GM21526 (cell line): Measurements from ENCODE around the gene PIGM.

Source experiments
- ATAC-seq: cut with Tn5 transposase; IDR thresholded peaks from one replicate; pipeline ENCODE4 v1.9.1; 2021; ENCODE audit warnings: moderate library complexity; ENCODE audit not compliant: unreplicated experiment, low FRiP score

PIGM gene

GRCh38 chr1:159992161-159992560 is 39.6 kb downstream of the PIGM start:
- no peak for ATAC-seq

GRCh38 chr1:159991513-159991912 is 40.3 kb downstream of the PIGM start:
- ATAC-seq: no peak

- no peak for ATAC-seq
Observed at GRCh38 chr1:159990005-159990404, 41.8 kb downstream of the PIGM start.

- no peak for ATAC-seq
Observed at GRCh38 chr1:159989581-159989980, 42.2 kb downstream of the PIGM start.

- no peak for ATAC-seq
Observed at GRCh38 chr1:159988006-159988405, 43.8 kb downstream of the PIGM start.

- no peak for ATAC-seq
Observed at GRCh38 chr1:159987186-159987585, 44.6 kb downstream of the PIGM start.

GRCh38 chr1:159986531-159986930 is 45.3 kb downstream of the PIGM start:
- no peak for ATAC-seq

GRCh38 chr1:159986093-159986492 is 45.7 kb downstream of the PIGM start:
- no peak for ATAC-seq

GRCh38 chr1:159985473-159985872 is 46.3 kb downstream of the PIGM start:
- no peak for ATAC-seq

GRCh38 chr1:159983681-159984080 is 48.1 kb downstream of the PIGM start:
- no peak for ATAC-seq

- no peak for ATAC-seq
Observed at GRCh38 chr1:159982280-159982679, 49.5 kb downstream of the PIGM start.

GRCh38 chr1:159981351-159982055 is 50.3 kb downstream of the PIGM start:
- no peak for ATAC-seq

- no peak for ATAC-seq
Observed at GRCh38 chr1:159980786-159981185, 51.0 kb downstream of the PIGM start.

GRCh38 chr1:159980076-159980475 is 51.7 kb downstream of the PIGM start:
- no peak for ATAC-seq

- ATAC-seq: no peak
Observed at GRCh38 chr1:159979257-159979656, 52.5 kb downstream of the PIGM start.

- no peak for ATAC-seq
Observed at GRCh38 chr1:159978107-159978398, 53.7 kb downstream of the PIGM start.

GRCh38 chr1:159977364-159978106 is 54.3 kb downstream of the PIGM start:
- no peak for ATAC-seq
